Parietal lobe (tissue), 2 donors: Measurements from ENCODE around the gene VAMP7. TPM values are rescaled to one million over a fixed set of nuclear protein-coding genes. Genes with fewer than 3 reads are reported as not detected.

Experiments used
- small RNA-seq: library from RNA; depleted of rRNA; stranded (forward); fragments of <200 nt; gene quantifications from one replicate; pipeline ENCODE3, GENCODE V24; 2014; ENCODE audit warnings: low replicate concordance
- total RNA-seq: library from RNA; depleted of rRNA; stranded (reverse); fragments of >200 nt; gene quantifications from one replicate; pipeline ENCODE4 v1.2.3, GENCODE V29; 2014

The VAMP7 gene, protein sequence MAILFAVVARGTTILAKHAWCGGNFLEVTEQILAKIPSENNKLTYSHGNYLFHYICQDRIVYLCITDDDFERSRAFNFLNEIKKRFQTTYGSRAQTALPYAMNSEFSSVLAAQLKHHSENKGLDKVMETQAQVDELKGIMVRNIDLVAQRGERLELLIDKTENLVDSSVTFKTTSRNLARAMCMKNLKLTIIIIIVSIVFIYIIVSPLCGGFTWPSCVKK
- total RNA-seq = 22.8 TPM

DNA sequence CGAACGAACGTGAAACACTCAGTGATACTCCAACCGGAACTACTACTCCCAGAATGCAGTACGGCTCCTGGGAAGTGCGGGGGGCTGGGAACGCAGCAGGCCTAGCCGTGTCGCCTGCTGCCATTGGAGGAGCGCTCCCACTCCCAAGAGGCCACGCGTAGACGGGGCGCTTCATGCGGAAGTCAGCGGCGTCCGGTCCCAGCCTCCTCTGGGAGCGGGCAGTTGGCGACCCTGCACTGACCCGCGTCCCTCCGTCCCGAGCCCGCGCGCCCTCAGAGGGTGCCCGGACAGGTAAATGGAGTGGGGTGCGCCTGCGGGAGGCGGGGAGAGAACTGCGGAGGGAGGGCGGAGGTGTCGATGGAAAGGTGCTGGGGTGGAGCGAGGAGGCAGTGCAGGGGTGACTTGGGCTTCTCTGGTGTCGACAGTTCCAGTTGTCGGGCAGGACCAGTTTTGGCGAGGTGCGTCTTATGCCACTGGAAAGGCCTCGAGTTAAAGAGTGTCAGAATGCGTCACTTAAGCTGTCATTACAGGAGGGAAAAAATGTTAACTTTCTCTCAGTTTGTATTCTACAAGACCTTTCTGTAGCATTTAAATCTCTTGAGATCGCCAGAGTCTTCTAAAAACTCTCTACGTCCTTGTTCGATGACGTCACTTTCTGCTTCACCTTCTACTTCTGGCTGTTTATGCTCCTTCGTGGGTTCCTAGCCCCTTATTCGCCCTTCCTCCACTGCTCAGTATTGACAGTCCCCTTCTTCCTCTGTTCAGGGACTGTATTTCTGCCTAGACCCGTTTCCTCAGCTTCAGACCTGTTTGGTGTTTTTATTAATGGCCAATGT, at the start of gene VAMP7:
TSS of gene VAMP7 (plus strand) at position 188 of the 836 bp plus-strand sequence. CDS start 8,122 bp downstream, outside the sequence.

Small RNAs within 50 kb of the gene (small RNA-seq; reads per million reads assigned to genes)
- not detected for gene DPH3P2

Other genes starting within 250 kb of the VAMP7 start
- gene IL9R, start 116.4 kb downstream of the VAMP7 start, total RNA-seq = not detected